COLO829 (cell line): ENCODE measurements around the gene IFT43.
"Not testable (repeated sequence)": the region's sequence is repeated elsewhere in the genome, so short reads cannot be mapped to it uniquely, and the experiment has no call there.

Experiments used
- DNase-seq: peaks from one replicate; pipeline ENCODE4 v3.0.0; 2012; ENCODE audit warnings: low spot score

The IFT43 gene

DNA sequence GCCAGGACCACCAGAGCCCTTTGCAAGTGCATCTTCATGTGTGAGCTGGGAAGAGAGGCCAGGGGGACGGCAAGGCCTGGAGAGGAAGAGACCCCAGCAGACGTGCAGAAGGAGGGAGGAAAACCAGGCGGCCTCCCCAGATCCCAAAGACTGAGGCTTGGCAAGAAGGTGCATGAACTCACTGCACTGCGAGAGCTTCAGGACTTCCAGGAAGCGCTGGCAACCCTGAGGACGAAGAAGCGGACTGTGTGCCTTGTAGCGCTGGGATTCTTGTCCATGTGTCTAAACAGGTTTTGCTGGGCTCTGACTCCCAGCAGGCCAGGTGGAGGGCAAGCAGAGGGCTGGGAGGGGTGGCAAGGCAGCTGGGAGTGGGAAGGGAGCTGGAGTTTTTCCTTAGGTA lies 4.7 kb upstream of the IFT43 start:
- no peak for DNase-seq

DNA sequence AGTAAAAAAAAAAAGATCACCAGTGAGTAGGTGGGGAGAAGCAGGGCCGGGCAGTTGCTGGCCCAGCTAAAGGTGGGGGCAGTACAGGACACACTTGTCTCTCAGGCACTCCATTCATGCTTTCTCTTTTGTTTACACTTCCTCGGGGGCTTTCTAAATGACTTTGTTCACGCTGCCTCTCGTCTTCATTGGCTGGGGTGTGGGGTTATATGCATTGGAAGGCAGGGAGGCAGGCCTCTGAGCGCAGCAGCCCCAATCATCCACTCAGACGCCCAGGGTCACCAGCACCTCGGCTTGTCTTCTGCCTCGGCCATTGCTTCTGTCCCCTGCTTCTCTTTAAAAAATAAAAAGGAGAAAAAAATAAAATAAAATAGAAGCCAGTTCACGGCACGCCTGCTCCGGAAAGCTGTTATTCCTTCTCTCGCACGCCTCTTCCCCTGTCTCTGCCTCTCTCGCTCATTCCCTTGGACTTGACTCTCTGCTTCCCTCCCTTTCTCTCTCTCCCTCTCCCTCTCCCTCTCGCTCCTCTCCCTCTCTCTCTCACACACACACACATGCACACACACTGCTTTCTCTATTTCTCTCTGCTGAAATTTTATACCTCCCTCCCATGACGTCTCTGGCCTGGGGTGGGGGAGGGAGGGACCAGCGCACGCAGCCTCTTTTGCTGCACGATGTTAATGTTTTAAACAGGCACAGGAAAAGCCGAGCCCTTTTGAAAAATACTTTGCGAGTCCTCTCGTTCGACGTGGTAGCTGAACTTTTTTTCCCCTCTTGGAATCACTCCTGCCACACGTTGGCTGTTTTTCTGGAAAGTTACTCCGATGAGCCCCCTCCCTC lies 3.9 kb upstream of the IFT43 start, which contains the start of gene TGFB3:
TSS of gene TGFB3 (minus strand) at position 570 of the 840 bp plus-strand sequence. CDS start 1,102 bp downstream, outside the sequence.
- peak; percentile 81 for DNase-seq

DNA sequence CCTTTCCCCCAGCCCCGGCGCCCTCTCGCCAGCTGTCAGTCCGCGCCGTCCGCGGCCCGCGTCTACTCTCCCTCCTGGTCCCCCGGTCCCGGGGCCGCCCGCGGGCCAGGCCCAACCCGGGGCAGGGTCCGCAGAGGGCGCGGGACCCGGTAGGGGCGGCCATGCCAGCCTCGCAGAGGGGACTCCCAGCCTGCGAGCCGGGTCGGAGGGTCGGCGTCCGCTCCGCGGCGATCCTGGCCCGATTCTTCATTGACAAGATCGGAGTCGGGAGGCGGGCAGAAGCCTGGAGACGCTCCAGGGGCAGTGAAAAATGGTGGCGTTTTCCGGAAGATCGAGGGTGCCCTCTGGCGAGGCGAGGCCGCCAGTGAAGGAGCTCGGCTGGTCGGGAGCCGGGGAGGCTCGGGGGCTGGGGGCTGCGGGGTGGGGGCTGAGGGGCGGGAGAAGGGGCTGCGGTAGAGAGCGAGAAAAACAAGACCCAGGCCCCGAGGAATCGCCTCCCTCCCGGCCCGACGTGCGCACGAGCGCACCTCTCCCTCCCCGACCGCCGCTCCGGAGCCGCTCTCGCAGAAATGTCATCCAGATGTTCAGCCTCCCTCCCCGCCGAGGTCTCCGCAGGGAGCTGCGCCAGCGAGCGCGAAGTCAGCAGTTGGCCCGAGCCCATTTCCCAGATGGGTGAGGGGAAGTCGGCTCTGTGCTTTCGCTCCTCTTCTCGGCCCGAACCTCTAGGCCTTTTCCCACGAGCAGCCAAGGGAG lies 3.1 kb upstream of the IFT43 start:
- DNase-seq = peak; percentile 55

DNA sequence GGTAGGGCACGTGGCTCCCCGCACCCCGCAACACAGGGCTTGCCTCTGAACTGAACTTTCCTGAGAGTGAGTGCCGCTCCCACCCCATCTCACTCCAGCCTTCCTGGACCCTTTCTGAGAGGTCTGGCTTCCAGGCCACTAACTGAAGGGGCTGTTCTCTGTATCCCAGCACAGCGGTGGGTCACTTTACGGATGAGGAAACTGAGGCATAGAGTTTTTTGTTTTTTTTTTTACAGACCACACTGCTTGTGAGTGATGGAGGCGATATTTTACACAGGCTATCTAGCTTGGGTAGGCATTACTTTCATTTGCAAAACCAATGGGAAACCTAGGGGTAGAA lies 2.6 kb upstream of the IFT43 start:
- no peak for DNase-seq

DNA sequence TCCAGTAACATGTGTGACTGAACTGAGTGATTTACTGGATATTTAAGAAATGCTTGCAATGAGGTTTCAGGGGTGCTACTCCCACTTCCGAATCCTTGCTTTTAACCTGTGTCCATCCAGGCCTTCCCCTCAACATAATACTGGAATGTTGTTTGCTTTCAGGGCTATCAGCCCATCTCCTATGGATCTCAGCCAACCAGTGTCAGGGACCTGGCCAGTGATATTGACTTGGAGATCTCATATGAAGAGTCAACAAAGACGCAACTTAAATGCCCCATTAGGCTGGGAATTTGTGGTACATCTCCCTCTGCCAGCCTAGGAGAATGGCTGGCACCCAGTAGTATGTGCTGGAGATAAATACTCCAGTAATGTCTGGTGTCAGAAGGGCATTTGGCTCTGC lies 889 bp upstream of the IFT43 start:
- DNase-seq = no peak

DNA sequence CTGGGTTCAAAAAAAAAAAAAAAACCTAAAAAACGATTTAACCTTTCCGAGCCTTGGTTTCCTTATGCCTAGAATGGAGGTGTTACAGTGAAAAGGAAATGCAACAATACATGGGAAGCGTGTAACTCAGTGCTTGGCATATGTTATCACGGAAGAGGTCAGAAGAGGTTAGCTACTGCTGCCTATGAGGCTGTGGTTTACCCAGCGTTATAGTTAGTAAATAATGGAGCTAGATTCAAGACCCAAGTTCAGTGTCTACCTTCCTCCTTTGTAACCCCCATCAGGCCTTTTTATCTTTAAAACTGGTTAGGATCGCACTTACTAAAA lies 839 bp downstream of the IFT43 start:
- no peak for DNase-seq

DNA sequence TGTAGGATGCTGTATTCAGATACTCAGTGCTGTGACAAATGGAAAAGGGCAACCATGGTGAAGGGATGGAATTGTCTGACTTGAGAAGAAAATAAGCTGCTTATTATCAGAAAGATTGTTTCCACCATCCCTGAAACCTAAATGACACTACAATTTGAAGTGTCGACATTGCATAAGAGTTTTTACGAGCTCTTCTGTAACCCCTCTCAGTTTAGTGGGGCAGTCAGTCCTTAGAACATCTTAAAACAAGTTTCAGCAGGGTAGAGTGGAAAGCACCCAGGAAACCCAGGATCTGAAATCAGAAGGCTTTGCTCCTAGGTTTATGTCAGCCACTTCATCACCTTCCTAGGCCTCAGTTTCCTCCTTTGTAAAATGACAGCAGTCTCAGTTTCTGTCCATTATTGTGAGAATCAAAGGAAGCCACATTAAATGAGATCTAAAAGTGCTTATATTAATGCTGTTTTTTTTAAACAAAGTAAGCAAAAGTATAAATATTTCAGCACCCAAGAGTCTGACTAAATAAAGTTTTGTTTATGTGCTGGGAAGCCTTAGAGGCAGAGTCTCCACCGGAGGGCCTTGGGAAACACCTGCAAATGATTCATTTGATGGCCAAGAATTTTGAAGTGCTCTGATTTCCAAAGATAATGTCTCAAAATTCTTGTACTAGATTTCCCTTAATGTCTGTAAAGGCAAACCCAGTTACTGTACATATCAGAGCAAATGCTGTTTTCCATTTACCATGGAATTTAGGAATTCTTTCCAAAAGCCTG lies 1.8 kb downstream of the IFT43 start:
- DNase-seq = no peak

DNA sequence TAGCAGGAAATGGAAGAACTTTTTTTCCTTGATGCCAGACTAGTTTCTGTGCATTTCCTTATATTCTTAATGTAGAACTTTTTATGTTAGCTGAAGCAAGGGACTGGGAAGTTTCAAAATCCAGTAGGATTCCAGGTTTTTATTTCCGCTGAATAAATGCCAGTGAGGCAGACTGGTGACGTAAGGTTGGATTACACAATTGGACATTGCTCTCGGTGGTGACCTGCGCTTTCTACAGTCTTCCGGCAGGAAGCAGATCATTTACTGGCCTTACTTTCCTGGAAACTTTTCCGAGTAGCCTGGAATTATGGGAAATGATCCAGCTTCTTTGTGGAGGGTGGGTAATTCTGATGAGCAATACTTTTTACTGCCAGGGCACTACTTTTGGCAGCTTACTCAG lies 3.6 kb downstream of the IFT43 start:
- no peak for DNase-seq

DNA sequence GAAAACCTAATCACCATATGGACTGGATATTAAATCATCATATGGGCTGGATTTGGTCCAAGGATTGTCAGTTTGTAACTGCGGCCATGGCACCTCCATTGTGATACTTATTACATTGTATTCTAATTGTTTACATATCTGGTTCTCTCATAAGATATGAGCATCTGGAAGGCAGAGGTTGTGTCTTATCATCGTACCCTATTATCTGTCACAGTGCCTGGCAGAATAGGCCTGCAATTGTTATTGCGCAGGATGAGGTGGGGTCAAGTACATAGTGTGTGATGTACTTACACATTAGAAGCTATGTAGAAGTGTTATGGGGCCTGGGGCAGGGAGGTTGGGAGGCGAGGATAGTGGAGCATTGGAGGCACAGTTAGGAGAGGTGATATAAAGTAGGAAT lies 4.7 kb downstream of the IFT43 start:
- no peak for DNase-seq

DNA sequence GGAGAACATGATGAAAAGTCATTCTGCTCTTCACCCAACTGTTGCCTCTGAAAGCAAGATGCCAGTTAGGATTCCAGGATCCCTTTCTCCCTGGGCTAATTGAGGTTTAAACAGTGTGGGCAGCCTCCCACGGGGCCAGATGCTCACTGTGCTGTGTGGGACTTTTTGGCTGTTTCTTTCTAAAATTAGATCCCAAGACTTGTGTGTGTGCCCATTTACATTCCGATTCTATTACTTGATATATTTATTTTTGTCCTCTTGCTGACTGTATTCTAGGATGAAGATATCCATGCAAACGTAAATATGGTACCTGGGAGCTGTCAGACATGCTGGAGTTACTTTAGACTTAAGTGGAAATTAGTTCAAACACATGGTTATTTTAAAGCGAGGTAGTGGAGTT lies 6.2 kb downstream of the IFT43 start:
- no peak for DNase-seq

DNA sequence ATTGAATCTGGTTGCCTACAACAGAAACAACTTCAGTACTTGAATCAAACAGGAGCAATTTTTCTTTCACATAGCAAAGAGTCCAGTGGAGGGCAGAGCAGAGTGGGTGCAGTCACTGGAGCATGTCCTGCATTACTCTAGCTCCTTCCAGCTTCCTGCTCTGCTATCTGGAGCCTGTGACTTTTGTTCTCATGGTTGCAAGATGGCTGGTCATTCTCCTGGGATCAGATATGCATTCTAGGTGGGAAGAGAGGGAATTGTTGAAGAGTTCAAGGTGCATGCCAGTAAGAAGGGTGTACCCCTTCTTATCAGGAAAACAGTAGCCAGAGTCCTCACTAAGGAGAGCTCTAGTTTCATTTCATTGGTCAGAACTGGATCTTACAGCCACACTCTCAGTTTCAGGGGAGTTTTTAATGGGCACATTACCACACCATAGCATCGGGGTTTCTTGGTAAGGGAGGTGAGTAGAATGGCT lies 8.0 kb downstream of the IFT43 start:
- DNase-seq = no peak

DNA sequence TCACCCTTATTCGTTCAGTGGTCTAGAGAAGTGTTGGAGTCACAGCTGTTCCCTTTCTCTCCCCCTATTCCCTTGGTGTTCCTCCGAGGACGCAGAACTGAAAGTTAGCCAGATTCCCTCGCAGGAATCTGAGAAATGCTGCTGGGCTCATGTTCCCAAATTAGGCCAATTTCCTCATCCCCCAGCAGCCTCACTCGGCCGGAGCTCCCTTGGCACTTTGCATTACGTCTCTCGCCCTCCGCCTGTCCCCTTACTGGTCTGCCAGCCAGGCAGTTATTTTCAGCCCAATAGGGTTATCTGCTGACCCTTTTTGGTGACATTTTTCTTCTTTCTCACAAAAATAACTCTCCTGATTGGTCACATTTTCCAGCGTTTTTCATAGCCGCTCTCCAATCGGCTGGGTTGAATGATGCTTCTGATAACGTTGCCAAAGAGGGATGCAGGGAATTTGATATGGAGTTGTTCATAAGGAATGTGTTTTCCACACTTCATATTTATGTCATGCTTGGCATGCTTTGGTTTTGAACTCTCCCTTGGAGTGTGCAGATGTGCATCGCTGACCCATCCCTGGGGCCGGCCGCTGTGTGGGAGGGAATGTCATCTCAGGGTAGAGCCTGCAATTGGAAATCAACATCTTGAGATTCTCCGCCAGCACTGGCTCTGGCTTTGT lies 9.9 kb downstream of the IFT43 start:
- no peak for DNase-seq

DNA sequence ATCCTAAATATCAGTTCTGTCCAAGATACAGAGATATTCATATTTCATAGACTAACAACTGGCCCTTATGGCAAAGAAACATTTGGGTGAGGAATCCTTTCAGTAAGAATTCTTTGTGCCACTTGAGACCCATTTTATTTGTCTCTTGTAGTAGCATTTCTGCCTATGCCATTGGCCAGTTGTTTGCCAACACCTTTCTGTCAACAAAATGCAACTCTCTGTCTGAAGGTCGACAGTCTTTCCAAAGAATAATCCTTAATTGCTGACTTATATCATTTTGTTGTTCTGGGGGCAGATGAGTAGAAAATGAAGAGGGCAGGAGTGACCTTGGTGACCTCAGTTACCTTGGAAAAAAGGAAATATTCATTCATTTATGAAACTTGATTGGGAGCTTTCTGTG lies 10.9 kb downstream of the IFT43 start:
- no peak for DNase-seq

DNA sequence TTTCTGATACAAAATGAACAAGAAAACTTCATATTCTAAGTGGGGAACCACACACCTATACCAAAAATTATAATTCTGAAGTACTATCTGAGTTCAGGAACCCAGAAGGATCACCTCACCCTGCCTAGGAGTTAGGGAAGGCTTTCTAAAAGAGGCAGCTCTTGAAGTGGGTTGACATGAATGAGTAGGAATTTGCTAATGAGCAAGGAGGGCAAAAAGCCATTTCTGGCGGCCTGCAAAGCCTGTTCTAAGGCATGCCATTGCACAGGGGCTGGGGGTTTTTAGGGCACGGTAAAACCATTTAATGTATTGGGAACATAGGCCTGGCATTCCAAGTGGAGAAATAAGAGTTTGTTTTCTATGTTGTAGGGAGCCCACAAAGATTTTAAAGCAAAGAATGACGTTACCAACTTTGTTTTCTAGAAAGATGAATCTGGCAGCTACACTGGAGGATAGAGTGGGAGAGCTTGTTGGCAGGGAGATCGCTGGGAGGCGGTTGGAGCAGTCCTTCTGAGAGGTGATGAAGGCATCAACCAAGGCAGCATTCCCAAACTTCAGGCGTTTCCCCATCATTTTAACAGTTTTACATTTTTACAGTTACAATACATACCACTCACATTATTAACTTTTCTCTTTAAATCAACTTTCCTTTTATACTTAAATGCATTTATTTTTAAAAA lies 14.1 kb downstream of the IFT43 start:
- no peak for DNase-seq

DNA sequence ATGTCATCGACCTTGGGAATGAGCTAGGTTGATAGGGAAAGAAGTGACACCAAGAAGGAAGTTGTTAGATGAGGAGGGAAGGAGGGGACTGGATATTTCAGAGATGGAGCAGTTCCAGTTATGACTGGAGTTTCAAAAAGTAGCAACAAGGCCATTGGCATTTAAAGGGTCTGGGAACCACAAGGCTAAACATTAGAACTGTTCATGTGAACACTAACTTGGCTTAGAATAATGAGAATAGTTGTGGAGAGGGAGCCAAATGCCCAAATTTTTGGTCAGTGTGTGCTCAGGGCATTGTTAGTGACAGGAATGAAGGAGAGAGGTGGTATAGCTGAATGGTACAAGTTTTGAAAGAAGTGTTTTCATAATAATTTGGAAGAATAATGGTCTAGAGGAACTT lies 16.8 kb downstream of the IFT43 start:
- no peak for DNase-seq

DNA sequence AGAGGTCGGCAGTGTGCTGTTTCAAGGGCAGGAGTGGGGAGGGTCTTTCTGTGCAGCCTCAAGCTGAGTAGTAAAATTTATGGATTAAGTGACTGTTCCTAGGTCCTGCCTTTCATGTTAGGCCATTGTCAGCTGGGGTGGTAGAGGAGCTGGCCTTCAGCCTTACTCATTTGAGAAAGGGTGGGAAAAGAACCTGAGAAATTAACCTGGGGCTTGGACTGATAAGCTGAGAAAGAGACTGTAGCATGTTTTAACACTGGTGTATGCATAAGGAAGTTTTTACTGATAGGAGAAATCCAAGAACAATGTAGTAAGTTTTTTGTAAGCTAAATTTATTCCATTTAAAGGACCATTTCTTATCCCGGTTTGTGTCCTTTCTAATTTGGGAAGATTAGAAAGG lies 20.7 kb downstream of the IFT43 start:
- DNase-seq = no peak

DNA sequence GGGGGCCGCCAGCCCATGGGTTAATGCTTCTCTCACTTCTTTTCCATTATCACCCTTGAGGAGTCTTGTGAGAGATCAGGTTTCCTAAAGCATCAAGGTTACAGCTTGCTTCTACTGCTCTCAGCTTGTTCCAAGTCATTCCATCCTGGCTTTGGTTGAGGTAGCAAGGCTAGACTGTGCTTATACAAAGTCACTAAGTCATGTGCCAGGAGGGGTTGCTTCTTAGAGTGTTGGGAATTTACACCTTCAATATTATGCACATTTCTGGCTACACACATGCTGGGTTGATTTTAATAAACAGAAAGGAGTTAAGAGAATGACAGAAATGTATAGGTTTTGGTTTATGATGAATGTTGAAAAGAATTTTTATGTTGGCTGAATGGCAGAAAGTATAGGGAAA lies 21.8 kb downstream of the IFT43 start:
- no peak for DNase-seq

DNA sequence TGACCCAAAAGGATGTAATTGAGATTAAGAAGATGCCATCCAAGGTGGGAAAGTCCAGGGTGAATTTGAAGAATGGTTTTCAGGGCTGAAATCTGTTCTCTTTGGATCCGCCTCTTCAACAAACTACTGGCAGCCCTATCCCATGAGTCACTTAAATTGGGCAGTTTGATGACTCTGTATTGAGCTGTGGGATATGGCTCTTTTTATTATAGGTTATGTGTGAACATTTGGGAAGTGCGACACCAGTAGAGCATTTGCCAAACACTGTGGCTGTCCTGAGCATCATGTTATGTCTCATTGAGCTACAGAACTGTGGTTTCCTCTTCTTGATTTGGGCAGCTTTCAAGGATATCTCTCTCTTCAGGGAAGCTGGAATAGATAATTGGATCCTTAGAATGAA lies 22.3 kb downstream of the IFT43 start:
- DNase-seq = no peak

DNA sequence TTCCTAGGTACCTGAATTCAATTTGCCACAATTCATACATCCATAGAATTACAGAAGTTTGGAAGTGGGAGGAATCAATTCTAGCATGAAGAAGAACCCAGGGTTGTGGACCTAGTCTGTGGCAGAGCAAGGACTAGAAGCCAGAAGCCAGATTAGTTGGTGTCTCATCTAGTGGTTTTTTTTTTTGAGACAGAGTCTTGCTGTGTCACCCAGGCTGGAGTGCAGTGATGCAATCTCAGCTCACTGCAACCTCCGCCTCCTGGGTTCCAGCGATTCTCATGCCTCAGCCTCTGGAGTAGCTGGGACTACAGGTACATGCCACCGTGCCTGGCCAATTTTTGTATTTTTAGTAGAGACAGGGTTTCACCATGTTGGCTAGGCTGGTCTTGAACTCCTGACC lies 24.1 kb downstream of the IFT43 start:
- not testable (repeated sequence) for DNase-seq

DNA sequence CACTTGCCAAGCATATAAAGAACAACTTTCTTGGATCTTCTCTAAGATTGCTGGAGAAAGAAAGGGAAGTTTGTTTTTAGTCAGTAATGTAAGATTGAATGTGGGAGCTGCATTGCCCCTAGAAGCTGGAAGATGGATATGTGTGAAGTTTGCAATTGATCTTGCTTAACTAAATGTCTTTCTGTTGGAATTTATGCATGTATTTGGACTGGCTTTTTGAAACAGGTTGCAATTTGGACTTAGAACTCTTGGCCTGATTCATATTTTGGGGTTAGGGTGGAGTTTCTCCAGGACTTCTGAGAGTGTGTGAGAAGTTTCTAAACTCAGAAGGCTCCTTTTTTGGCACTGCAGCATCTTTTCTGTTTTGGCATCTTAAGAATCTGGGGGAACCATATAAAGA lies 26.4 kb downstream of the IFT43 start:
- DNase-seq = no peak

DNA sequence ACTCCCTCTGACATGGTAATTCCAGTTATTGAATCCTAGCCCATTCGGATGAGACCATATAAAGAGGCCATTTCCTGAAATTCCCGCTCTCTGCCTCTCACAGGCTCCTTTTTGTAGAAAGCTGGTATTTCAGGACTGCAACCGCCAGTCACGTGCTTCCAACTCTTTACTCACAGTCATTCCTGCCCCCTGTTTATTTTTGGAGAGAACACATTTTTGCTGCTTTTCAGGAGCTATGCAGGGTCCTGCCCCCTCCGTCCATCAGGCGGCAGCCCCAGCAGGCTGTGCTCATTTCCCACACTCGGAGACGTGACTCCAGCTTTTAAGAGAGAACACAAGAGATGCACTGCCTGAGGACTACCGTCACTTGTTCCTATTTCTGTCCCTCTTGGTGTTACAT lies 26.8 kb downstream of the IFT43 start:
- no peak for DNase-seq

DNA sequence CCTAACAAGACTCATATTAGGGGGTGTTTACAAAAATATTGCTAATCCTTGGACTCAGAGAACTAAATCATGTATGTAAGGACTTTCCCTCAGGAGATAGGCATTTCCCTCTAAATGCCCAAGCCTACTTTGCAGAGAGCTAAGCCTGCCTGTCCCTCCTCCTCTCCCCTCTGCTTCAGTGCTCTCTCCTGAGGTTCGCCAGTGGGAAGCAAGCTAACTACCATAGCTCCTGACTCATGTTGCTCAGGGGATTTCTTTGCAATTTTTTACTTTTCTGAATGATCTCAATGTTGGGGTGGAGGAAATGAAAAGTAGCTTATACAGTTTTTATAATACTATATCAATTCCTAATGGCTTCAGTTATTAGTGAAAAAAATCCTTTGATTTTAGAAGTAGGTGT lies 29.6 kb downstream of the IFT43 start:
- DNase-seq = no peak
